Stimulated activated CD8-positive, alpha-beta memory T cell treated with anti-CD3 and anti-CD28 coated beads, Interleukin-4, amount 100 ng/mL, for 4 hours (primary cell): Measurements from ENCODE around the gene METTL17.
"Not testable (repeated sequence)": the region's sequence is repeated elsewhere in the genome, so short reads cannot be mapped to it uniquely, and the experiment has no call there.

ENCODE experiments used
- DNase-seq, 2 donors: peaks; one replicate each; pipeline ENCODE4 v3.0.0-alpha.2; 2020; ENCODE audit warnings: low read depth in 2 of 2, low spot score in 1 of 2

METTL17 gene

GRCh38 chr14:20989787-20990600, at the start of gene METTL17:
METTL17 (plus strand) TSS chr14:20989980; CDS start chr14:20990003, 23 bp downstream.
- DNase-seq = peak; percentile 56 to 67

- DNase-seq = not testable (repeated sequence)
Observed at GRCh38 chr14:20945146-20945545, 44.6 kb upstream of the METTL17 start.

GRCh38 chr14:20946707-20947106, 43.1 kb upstream of the METTL17 start:
- not testable (repeated sequence) for DNase-seq

GRCh38 chr14:20954736-20955537, 34.8 kb upstream of the METTL17 start, which contains the start of gene RNASE2:
RNASE2 (plus strand) TSS chr14:20955487; CDS start chr14:20955772, 285 bp downstream.
- DNase-seq = not testable (repeated sequence)

GRCh38 chr14:20955538-20955873, 34.3 kb upstream of the METTL17 start:
- DNase-seq = not testable (repeated sequence)

- no peak for DNase-seq
Observed at GRCh38 chr14:20956376-20956976, 33.3 kb upstream of the METTL17 start.

GRCh38 chr14:20958946-20959345, 30.8 kb upstream of the METTL17 start:
- DNase-seq = not testable (repeated sequence)

GRCh38 chr14:20969336-20969735, 20.4 kb upstream of the METTL17 start:
- DNase-seq = no peak

- no peak for DNase-seq
Observed at GRCh38 chr14:20970647-20970982, 19.2 kb upstream of the METTL17 start.

- peak; percentile 47 to 50 for DNase-seq
Observed at GRCh38 chr14:20970983-20971704, 18.6 kb upstream of the METTL17 start.

- no peak for DNase-seq
Observed at GRCh38 chr14:20971705-20972021, 18.1 kb upstream of the METTL17 start.

GRCh38 chr14:20973501-20973900, 16.3 kb upstream of the METTL17 start:
- DNase-seq = no peak

- DNase-seq = no peak
Observed at GRCh38 chr14:20976291-20976690, 13.5 kb upstream of the METTL17 start.

- DNase-seq = no peak
Observed at GRCh38 chr14:20978687-20979086, 11.1 kb upstream of the METTL17 start.

GRCh38 chr14:20980906-20981305, 8.9 kb upstream of the METTL17 start:
- no peak for DNase-seq

- DNase-seq = no peak
Observed at GRCh38 chr14:20982646-20983369, 7.0 kb upstream of the METTL17 start.

GRCh38 chr14:20985650-20986049, 4.1 kb upstream of the METTL17 start:
- not testable (repeated sequence) for DNase-seq

GRCh38 chr14:20986811-20987210, 3.0 kb upstream of the METTL17 start:
- DNase-seq = no peak

GRCh38 chr14:20988717-20989470, 886 bp upstream of the METTL17 start:
- no peak for DNase-seq

- DNase-seq = no peak
Observed at GRCh38 chr14:20989471-20989786, 351 bp upstream of the METTL17 start.
